ENCODE results near the gene IL17RA. TPM values are rescaled to one million over a fixed set of nuclear protein-coding genes. Genes with fewer than 3 reads are reported as not detected.

Gene IL17RA
- total and polyA plus RNA-seq, 10 donors: 2.9 to 100 (median 43.2) TPM

DNA sequence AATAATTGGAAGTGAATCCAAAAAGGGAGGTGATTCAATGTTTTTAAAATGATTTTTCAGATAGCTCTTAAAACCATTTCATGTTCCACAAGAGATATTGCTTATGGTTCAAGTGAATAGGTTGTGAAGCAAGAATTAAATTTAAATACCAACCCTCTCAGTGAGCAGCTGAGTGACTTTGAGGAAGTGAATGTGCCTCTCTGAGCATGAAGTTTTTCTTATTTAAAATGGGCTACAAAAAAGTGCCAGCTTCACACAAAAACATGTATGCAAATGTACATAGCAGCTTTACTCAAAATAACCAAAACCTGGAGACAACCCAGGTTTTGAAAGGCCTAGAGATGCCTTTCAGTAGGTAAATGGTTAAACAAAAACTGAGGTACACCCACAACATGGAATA lies 41.3 kb upstream of the IL17RA start:
- intact Hi-C loops (cut with DNase I; ENCODE audit: low total_unique reads): no loop called here
- H3K4me3 ChIP-seq: no peak overlapping the region
- H3K27ac ChIP-seq: no peak overlapping the region
- H3K9me3 ChIP-seq: no peaks in the 10 kb centered on the region
- peaks cover 0 to 7% (median 0%) of the 10 kb centered on the region in 7 donors for H3K27me3 ChIP-seq (replicated peaks in 1 of 7)
- peaks cover 0 to 6% (median 0%) of the 10 kb centered on the region in 6 donors for H3K4me1 ChIP-seq
- TF ChIP-seq, protein P1, sequence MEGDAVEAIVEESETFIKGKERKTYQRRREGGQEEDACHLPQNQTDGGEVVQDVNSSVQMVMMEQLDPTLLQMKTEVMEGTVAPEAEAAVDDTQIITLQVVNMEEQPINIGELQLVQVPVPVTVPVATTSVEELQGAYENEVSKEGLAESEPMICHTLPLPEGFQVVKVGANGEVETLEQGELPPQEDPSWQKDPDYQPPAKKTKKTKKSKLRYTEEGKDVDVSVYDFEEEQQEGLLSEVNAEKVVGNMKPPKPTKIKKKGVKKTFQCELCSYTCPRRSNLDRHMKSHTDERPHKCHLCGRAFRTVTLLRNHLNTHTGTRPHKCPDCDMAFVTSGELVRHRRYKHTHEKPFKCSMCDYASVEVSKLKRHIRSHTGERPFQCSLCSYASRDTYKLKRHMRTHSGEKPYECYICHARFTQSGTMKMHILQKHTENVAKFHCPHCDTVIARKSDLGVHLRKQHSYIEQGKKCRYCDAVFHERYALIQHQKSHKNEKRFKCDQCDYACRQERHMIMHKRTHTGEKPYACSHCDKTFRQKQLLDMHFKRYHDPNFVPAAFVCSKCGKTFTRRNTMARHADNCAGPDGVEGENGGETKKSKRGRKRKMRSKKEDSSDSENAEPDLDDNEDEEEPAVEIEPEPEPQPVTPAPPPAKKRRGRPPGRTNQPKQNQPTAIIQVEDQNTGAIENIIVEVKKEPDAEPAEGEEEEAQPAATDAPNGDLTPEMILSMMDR (IDR thresholded peaks at IDR 0.05 in 8 of 11, conservative IDR thresholded peaks at IDR 0.05 in 3 of 11): no peak
- no peak for TF ChIP-seq POLR2AphosphoS5 (IDR thresholded peaks at IDR 0.05)
- TF ChIP-seq POLR2A (IDR thresholded peaks at IDR 0.05): no peak
- peaks cover 0 to 5% (median 0%) of the 10 kb centered on the region in 6 donors for H3K36me3 ChIP-seq
- DNase-seq: no peak

DNA sequence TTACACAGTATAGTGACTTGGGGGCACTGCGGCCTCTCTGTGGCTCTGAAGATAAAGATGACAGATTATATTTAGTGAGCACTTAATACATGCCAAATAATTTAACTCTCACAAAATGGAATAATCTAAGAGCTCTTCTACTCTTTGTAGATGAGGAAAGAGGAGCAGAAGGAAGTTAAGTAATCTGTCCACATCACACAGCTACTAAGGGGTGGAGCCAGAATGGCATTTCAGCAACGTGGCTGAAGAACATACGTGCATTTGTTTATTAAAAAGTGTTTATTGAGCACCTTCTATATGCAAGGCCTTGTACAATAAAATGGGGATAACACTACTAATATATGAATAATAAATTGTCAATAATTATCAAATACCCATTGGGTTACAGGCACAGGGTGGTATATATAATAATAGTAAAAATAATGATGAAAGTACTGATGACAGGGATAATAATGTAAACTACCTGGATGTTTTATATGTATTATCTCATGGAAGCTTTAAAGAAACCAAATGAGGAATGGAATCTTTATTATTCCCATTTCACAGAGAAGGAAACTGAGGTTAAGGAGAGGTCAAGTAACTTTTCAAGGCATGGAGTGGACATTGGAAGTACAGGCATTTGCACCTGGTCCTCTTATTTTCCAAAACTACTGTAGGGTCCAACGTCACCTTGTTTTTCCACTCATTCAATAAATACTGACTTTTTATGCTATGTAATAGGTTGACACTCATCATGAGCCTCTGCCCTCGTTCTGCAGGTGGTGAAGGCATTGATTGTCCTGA lies 38.0 kb upstream of the IL17RA start:
- intact Hi-C loops (cut with DNase I; ENCODE audit: low total_unique reads): no loop called here
- WGBS, 5 donors: 56 to 74% (median 61%) methylated on average over 5 of the region's 5 CpGs

DNA sequence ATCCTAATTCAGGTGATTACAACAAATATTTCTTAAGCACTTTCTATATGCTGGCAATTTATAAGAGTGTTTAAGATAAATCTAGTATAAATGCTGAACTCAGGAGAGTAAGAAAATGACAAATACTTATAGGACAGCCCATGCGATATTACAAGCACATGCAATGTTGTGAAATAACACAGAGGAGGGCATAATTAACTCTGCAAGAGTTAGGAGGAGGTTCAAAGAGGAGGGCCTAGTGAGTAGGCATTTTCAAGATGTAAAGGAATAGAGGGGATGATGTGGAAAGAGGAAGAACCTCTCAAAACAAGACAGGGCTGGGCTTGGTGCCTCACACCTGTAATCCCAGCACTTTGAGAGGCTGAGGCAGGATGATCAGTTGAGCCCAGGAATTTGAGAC lies 37.1 kb upstream of the IL17RA start:
- Histone ChIP-seq H3K27ac (no peak overlapping the region), H3K4me1 (peaks cover 0 to 6% (median 0%) of the 10 kb centered on the region in 6 donors), H3K36me3 (peaks cover 0 to 9% (median 0%) of the 10 kb centered on the region in 6 donors), H3K27me3 (replicated peaks in 1 of 7) (no peaks in the 10 kb centered on the region), H3K9me3 (no peaks in the 10 kb centered on the region), H3K4me3 (no peak overlapping the region)
- DNase-seq: no peak
- WGBS, 5 donors: 58 to 78% (median 66%) methylated on average over 1 of the region's 1 CpG
- TF ChIP-seq POLR2A (IDR thresholded peaks at IDR 0.05): no peak
- TF ChIP-seq, protein P1 (IDR thresholded peaks at IDR 0.05 in 8 of 11, conservative IDR thresholded peaks at IDR 0.05 in 3 of 11): no peak
- TF ChIP-seq POLR2AphosphoS5 (IDR thresholded peaks at IDR 0.05): no peak
- intact Hi-C loops (cut with DNase I; ENCODE audit: low total_unique reads): no loop called here

More for the DNA sequence above, 38.0 kb upstream of the IL17RA start:
- no peaks in the 10 kb centered on the region for H3K9me3 ChIP-seq
- peaks cover 0 to 6% (median 0%) of the 10 kb centered on the region in 6 donors for H3K4me1 ChIP-seq
- no peak overlapping the region for H3K4me3 ChIP-seq
- H3K36me3 ChIP-seq: peaks cover 0 to 9% (median 0%) of the 10 kb centered on the region in 6 donors
- no peaks in the 10 kb centered on the region for H3K27me3 ChIP-seq (replicated peaks in 1 of 7)
- TF ChIP-seq POLR2AphosphoS5 (IDR thresholded peaks at IDR 0.05) (no peak), POLR2A (IDR thresholded peaks at IDR 0.05) (no peak)
- TF ChIP-seq, protein P1 (IDR thresholded peaks at IDR 0.05 in 8 of 11, conservative IDR thresholded peaks at IDR 0.05 in 3 of 11): no peak
- DNase-seq: no peak
- H3K27ac ChIP-seq: peak overlapping the region in 1 of 8 donors; percentile 32

DNA sequence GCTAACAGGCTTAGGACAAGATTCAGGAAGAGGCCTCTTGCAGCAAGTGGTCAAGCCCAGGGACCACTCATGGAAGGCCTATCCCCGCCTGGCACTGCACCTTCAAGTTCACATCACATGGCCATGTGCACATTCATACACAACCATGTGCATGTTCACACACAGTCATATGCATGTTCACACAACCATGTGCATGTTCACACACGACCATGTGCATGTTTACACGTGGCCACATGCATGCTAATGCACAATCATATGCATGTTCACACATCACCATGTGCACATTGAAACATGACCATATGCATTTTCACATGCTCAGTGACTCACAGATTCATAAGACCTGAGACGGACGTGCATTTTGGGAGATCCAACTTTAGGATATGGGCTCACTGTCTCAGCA lies 28.7 kb upstream of the IL17RA start:
- intact Hi-C loops (cut with DNase I; ENCODE audit: low total_unique reads): loop anchor here (5.0 kb wide), 1 partner anchor 139 kb away; no protein-coding TSS in a partner anchor
- H3K36me3 ChIP-seq: no peaks in the 10 kb centered on the region
- no peak for DNase-seq
- no peak overlapping the region for H3K4me3 ChIP-seq
- 84 to 92% (median 87%) methylated on average over 5 of the region's 5 CpGs for WGBS, 5 donors
- no peaks in the 10 kb centered on the region for H3K9me3 ChIP-seq
- peaks cover 0 to 6% (median 2%) of the 10 kb centered on the region in 6 donors for H3K4me1 ChIP-seq
- TF ChIP-seq, protein P1 (IDR thresholded peaks at IDR 0.05 in 8 of 11, conservative IDR thresholded peaks at IDR 0.05 in 3 of 11): no peak
- TF ChIP-seq POLR2AphosphoS5 (IDR thresholded peaks at IDR 0.05) (no peak), POLR2A (IDR thresholded peaks at IDR 0.05) (no peak)
- H3K27me3 ChIP-seq (replicated peaks in 1 of 7): peaks cover 0 to 4% (median 0%) of the 10 kb centered on the region in 7 donors
- H3K27ac ChIP-seq: no peak overlapping the region
